ENCODE data around the gene NBPF19.
"Not testable (repeated sequence)": the region's sequence is repeated elsewhere in the genome, so short reads cannot be mapped to it uniquely, and the experiment has no call there.

- TF ChIP-seq CTCF (conservative IDR thresholded peaks at IDR 0.05; ENCODE audit: low read depth, low read length); ELK1 (IDR thresholded peaks at IDR 0.05; ENCODE audit: borderline replicate concordance, low read depth, low read length); POLR2A (IDR thresholded peaks at IDR 0.05; ENCODE audit: low read depth, low read length); BHLHE40 (IDR thresholded peaks at IDR 0.05; ENCODE audit: low read depth, low read length); FOS (IDR thresholded peaks at IDR 0.05; ENCODE audit: low read depth, low read length); SMC3 (IDR thresholded peaks at IDR 0.05; ENCODE audit: low read depth, low read length); CEBPB (IDR thresholded peaks at IDR 0.05; ENCODE audit: low read depth, low read length); USF2 (IDR thresholded peaks at IDR 0.05; ENCODE audit: low read depth, low read length); MAFK (IDR thresholded peaks at IDR 0.05; ENCODE audit: low read depth, low read length); MXI1 (IDR thresholded peaks at IDR 0.05; ENCODE audit: borderline replicate concordance, low read depth, low read length): not testable (repeated sequence)
Observed at GRCh38 chr1:149585592-149585991, 110.7 kb downstream of the NBPF19 start.

Measured in IMR-90 (cell line).